GM18526 (cell line): ENCODE results near the gene CMTM3.

ENCODE experiments used
- POLR2A ChIP-seq: IDR thresholded peaks from 3 replicates; pipeline ENCODE4 v1.6.1; 2011; ENCODE audit not compliant: insufficient read length; ENCODE audit errors: extremely low read depth

The CMTM3 gene

GRCh38 chr16:66576296-66576695 is 28.2 kb upstream of the CMTM3 start:
- no peak for TF ChIP-seq POLR2A

DNA sequence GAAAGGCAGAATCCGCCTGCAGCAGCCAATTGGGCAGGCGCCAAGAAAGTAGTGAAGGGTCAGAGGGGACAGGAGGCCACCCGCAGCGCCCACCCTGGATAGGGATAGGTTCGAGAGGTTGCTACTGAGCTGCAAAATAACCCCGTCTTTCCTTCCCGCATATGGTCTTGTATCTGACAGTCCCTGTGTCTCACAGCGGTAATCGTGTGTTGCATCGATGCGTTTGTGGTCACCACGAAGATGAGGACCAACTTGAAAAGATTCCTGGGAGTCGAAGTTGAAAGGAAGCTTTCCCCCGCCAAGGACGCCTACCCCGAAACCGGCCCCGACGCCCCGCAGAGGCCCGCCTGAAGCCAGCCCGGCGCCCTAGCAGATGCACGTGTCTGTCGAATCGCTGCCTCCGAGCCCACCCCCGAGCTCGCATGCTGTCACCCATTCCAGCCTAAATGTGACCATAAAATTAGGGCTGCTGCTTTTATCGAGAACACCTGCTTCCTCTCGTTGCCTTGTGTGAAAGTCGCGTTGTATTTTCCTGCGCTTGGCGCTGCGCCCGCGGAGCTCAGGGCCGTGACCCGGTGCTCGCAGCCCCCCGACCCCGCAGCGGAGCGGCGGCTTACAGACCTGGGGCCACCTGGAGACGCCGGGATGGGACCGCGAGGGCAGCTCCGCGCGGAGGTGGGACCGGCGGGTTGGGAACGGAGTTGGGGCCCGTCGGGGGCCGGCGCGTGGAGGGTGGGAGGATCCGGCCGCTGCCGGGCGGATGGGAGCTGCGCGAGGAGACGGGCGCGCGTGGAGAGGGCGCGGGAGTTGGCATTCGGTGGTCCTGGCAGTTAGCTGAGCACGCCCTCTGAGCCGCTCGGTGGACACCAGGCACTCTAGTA is 25.6 kb upstream of the CMTM3 start, which contains the start of gene CMTM2:
Gene CMTM2 (plus strand): TSS at position 813 of the 881 bp plus-strand sequence. CDS start 145 bp downstream, outside the sequence.
- TF ChIP-seq POLR2A, result no peak

DNA sequence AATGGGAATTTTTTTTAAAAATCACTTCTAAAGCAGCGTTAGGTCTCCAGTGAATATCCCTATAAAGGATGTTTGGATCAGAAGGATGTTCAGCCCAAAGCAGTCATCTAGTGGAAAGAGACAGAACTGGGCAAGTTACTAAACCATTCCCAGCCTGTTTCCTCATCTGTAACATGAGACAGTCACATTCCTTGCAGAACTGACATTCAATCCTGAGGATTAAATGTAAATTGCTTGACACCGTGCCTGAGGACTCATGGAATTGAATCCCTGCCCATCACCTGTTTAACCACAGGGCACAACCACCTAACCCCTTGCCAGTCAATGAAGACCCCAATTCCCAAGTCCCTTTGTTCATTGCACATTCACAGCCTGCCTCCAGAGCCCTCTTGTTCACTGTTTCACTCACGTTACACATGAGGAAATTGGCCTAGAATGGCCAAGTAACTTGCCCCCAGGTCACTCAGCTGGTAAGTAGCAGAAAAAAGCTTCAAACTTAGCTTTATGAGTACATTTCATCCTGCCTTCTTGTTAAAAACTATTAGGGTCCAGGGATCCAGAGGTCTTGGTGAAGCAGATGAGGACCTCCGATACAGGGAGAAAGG is 23.8 kb upstream of the CMTM3 start:
- TF ChIP-seq POLR2A, result no peak

DNA sequence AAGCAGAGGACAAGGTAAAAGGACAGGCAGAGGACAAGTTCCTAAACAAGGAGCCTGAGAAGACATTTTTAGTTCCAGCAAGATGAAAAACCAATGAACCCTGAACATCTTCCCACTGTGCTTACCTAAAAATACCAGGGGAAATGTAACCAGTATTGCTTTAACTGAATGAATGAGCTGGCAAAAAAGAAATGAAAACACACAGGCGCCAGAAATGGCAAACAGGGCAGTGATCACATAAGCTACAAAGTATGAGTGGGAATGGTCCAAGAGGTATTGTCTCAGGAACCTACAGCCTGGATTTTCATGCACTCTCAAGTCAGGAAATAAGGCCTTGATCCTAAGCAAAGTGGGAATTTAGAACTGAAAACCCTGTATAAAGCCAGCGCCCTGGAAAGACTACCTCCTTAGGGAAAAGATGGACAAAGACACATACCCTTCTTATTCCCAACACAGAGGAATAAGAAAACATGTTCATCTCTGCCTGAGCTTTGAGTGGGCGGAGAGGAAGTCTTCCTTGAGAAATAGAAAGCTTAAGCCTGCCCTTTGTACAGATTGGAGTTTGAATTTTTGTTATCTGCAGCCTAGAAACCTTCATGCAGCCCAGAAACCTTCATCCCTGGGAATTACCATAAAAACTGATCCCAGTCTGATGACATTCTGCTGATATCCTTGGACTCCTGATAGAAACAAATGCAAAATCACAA is 23.1 kb upstream of the CMTM3 start:
- TF ChIP-seq POLR2A, result no peak

DNA sequence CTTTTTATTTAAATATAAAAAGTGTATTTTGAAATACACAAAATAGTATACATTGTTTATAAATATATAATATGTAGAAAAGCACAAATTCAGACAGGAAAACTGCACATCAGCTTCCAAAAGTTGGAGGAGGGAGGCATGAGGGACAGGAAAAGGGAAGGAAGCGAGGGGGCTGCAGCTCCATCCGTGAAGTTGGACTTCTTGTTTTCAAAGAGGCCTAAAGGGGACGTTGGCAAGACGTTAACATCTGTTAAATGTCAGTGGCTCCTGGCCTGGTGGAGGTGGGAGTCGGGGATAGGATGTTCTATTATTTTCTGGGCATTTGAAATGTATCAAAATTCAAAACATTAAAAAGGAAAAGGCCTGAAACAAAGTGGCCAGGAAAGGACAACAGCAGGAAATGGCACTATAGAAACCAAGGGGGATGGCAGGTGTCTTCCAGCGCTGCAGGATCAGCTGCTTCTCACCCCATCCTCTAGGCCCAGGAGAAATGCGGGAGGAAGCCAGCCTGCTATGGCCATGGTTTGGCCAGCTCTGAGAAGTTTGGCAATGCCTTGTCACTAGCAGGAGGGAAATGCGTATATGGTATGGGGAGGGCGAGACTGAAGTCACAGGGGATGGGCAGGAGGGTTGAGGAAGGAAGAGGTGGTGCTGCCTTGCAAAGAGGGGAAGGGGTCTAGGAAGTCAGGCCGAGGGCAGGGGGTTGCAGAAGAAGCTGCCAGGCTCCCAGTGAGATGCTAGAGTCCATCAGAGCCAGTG is 18.8 kb upstream of the CMTM3 start:
- TF ChIP-seq POLR2A, result no peak

GRCh38 chr16:66587881-66588600 is 16.5 kb upstream of the CMTM3 start:
- TF ChIP-seq POLR2A, result no peak

- no peak for TF ChIP-seq POLR2A
Measured at GRCh38 chr16:66588981-66589713, 15.4 kb upstream of the CMTM3 start.

DNA sequence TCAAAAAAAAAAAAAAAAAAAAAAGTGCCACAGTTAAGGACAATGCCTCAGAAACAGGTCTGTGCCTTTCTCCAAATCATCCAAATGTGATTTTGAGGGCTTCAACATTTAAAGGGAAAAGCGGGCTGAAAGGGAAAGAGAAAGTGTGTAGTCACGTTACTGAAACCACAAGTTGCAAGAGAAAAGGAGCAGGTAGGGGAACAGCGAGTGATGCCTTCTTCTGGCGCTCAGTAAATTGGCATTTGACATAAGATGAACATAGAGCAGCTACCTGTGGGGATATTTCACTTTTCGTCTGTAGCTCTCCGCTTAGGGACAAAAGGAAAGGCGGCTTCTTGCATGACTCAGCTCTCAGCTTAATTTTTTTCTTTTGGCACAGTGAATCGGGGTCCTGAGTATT is 14.2 kb upstream of the CMTM3 start:
- no peak for TF ChIP-seq POLR2A

- TF ChIP-seq POLR2A, result no peak
Measured at GRCh38 chr16:66591018-66591417, 13.5 kb upstream of the CMTM3 start.

- TF ChIP-seq POLR2A, result no peak
Measured at GRCh38 chr16:66592241-66592640, 12.3 kb upstream of the CMTM3 start.

- TF ChIP-seq POLR2A, result no peak
Measured at GRCh38 chr16:66592814-66593213, 11.7 kb upstream of the CMTM3 start.

GRCh38 chr16:66594739-66595138 is 9.8 kb upstream of the CMTM3 start:
- no peak for TF ChIP-seq POLR2A

- no peak for TF ChIP-seq POLR2A
Measured at GRCh38 chr16:66596986-66597848, 7.3 kb upstream of the CMTM3 start.

DNA sequence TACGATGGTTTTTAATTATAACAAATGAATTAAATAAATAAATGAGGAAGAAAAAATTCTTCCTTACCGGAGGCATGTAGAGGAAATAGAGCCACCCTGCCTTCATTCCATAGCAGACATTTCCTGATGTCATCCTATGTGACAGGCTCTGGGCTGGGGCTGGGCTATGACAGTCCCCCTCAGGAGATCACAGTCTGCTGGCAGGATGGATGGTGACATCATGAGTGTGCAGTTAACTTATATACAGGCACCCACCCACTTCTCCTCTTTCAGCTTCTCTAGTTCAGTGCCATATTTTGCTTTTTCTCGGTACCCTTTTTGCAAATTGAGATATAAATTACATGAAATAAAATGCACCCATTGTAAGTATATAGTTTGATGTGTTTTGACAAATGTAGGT is 6.4 kb upstream of the CMTM3 start:
- no peak for TF ChIP-seq POLR2A
